ENCODE measurements around the gene ZNF618. TPM values are rescaled to one million over a fixed set of nuclear protein-coding genes. Genes with fewer than 3 reads are reported as not detected.

ZNF618 gene, protein sequence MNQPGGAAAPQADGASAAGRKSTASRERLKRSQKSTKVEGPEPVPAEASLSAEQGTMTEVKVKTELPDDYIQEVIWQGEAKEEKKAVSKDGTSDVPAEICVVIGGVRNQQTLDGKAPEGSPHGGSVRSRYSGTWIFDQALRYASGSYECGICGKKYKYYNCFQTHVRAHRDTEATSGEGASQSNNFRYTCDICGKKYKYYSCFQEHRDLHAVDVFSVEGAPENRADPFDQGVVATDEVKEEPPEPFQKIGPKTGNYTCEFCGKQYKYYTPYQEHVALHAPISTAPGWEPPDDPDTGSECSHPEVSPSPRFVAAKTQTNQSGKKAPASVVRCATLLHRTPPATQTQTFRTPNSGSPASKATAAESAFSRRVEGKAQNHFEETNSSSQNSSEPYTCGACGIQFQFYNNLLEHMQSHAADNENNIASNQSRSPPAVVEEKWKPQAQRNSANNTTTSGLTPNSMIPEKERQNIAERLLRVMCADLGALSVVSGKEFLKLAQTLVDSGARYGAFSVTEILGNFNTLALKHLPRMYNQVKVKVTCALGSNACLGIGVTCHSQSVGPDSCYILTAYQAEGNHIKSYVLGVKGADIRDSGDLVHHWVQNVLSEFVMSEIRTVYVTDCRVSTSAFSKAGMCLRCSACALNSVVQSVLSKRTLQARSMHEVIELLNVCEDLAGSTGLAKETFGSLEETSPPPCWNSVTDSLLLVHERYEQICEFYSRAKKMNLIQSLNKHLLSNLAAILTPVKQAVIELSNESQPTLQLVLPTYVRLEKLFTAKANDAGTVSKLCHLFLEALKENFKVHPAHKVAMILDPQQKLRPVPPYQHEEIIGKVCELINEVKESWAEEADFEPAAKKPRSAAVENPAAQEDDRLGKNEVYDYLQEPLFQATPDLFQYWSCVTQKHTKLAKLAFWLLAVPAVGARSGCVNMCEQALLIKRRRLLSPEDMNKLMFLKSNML
- total RNA-seq = under 1 TPM; 0.15 to 0.24 TPM

DNA sequence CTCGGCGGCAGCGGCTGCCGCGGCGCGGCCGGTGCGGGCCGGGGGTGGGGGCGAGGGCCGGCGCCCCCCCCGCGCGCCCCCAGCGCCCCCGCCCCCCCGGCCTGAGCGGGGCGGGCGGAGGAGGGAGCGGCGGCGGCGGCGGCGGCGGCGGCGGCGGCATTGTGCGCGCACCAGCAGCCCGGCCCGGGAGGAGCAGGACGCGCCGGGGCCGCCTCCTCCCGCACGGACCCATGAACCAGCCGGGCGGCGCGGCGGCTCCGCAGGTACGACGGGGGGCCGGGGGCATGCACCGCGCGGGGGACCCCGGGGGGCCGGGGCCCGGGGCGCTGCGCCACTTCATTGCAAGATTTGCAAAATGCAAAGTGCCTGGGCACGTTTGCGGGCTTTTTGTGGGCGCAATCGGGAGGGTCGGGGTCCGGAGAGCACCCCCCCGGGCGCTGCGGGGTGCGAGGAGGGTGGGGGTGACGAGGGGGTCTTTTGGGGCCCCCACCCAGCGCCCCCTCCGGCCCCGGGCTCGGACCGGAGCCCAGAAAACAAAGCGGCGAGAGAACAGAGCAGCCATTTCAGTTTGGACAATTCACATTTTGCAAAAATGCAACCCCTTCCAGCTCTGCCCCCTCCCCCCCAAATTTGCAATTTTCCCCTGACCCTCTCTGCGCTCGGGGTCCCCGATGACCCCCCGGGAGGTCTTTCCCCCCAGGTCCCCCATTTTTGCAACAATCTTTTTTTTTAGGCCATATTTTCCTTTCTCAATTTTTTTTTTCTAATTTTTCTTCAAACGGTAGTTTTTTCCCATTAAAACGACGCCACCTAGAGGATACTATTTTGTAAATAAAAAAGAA, at the start of gene ZNF618:
Gene ZNF618, plus strand, starts transcription at position 159 of the 842 bp plus-strand sequence. Its CDS starts 72 bp downstream, at position 231.

DNA sequence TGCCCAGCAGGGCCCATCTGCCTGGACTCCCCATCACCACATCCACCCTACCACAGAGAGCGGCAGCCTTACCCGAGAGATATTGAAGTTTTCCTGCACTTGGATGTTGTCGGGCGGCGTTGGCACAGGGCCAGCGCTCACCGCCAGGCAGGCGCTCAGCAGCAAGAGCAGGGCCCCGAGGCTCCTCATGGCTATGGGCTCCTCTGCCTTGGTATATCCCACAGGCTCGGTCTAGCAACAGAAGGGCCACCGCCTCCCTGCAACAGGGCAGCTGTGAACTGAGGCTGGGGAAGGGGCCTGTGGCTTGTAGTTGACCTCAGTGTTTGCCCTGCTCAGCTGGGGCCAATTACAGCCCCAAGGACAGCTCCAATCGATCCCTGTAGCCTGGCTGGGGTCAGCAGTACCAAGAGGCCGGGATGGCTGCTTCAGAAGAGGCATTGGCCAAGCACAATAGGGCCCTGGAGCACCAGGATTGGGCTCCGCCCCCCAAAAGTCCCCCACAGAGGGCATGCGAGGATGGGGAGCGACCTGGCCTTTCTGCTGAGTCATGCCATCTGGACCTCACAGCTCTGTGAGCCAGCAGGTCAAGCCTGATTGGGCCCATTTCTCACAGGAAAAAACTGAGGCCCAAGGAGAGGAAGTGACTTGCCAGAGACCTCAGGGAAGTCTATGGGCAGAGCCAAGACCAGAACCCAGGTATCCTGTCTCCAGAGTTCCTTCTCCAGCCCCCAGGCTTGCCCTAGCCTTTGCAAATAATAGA, 202.1 kb downstream of the ZNF618 start, which contains the start of gene AMBP:
Gene AMBP, minus strand, starts transcription at position 280 of the 760 bp plus-strand sequence. Its CDS starts 91 bp downstream, at position 189.

DNA sequence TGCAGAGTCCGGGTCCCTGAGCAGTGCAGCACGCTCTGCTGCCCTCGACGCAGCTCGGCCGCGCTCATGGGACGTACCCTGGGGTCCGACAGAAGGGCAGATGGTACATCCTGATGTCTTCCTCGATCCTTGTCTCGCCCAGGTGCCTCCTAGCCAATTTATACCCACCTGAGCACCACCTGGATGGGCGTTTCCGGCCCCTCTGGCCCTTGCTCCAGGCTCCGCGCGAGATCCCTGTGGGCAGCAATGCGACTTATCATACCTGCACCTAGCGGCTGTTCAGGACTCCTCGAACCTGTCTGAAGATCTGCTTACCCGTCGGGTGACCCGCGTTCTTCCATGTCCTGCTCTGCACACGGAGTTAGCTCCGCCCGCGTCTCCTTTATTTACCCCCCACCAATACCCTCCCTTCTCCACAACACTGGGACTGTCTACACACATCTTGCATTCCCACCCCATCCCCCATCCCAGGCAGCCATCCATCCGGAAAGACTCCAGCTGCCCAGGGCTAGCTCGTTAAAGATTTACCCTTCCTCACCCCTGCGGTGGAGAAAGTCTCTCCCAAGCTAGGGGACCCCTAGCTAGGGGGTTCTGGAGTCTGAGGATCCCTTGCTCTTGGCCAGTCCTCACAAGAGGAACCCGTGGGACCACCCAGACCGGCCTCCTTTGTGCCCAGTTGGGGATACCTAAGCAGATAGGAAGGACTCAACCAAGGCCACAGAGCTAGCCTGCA, 223.0 kb downstream of the ZNF618 start, which contains the start of gene KIF12:
Gene KIF12, minus strand, starts transcription at position 357 of the 733 bp plus-strand sequence. Its CDS starts 16 bp downstream, at position 341.

Other genes starting within 250 kb of the ZNF618 start
- gene AMBP, start 202.0 kb downstream of the ZNF618 start, total RNA-seq = not detected
- not detected for gene KIF12, start 223.0 kb downstream of the ZNF618 start, total RNA-seq

Measured in activated naive CD4-positive, alpha-beta T cell treated with anti-CD3 and anti-CD28 coated beads, Interleukin-2, amount 10 ng/mL, durations not matched to agents 5 hours and 36 hours (primary cell).